K562 (cell line): ENCODE data around the gene UCKL1. TPM values are rescaled to one million over a fixed set of nuclear protein-coding genes. Genes with fewer than 3 reads are reported as not detected.

Experiments used
- ATAC-seq: fragments of 200-7000 bp; cut with Tn5 transposase; 3 replicates; pipeline ENCODE4 v1.9.1; 2020; ENCODE audit warnings: moderate library complexity
- BruUV-seq: library from RNA; stranded (reverse); fragments of 400-500 nt; replicated peaks from 2 replicates; lab custom pipeline; 2021; lab: Mats Ljungman, UMichigan
- CTCF ChIA-PET: fragments of 300-600 bp; formaldehyde crosslinking; extraction: SDS; loops from one replicate; lab custom pipeline; 2021; ENCODE audit warnings: low intra/inter-chr PET ratio; lab: Yijun Ruan, JAX
- POLR2A ChIA-PET: fragments of 300-600, 350-650 bp; sonication (Branson Sonifier 250); formaldehyde crosslinking; extraction: SDS; loops from one replicate; lab custom pipeline; 2021; ENCODE audit warnings: antibody characterized with exemption, inconsistent platforms; lab: Yijun Ruan, JAX
- DNase-seq, 4 experiments: peaks; one replicate each; pipeline versions ENCODE4 v3.0.0 to v3.0.0-alpha.2; 2011 to 2018; ENCODE audit warnings: low spot score in 3 of 4, mixed read lengths in 3 of 4; ENCODE audit errors: extremely low read depth in 1 of 4
- FAIRE-seq: peaks from 2 replicates; lab custom pipeline; 2011; peaks lifted over from hg19 to GRCh38; lab: Jason Lieb, UNC
- H2AFZ ChIP-seq: 2 replicates; pipeline ENCODE4 v1.6.0; 2011; ENCODE audit warnings: low read depth, low read length, control low read depth, inconsistent platforms
- H3K27ac ChIP-seq: fragments of 200-600 bp; 3 replicates; pipeline ENCODE4 v1.8.0; 2011; ENCODE audit warnings: low read depth, mild to moderate bottlenecking, control low read depth, inconsistent platforms, low read length, moderate library complexity, mixed read lengths; ENCODE audit errors: extremely low read depth
- H3K27me3 ChIP-seq, 2 experiments: fragments of 300-600 bp in 1 of 2; 2 replicates in 1 of 2; 3 replicates in 1 of 2; pipeline versions ENCODE4 v1.6.0 to v1.8.0; 2011; ENCODE audit warnings: inconsistent platforms in 2 of 2, low read length in 2 of 2, mild to moderate bottlenecking in 1 of 2, mixed read lengths in 1 of 2, moderate library complexity in 1 of 2; ENCODE audit not compliant: control insufficient read depth in 2 of 2, insufficient read depth in 2 of 2
- H3K36me3 ChIP-seq: fragments of 300-600 bp; 3 replicates; pipeline ENCODE4 v1.8.0; 2011; ENCODE audit warnings: mild to moderate bottlenecking, low read length, inconsistent platforms; ENCODE audit not compliant: control insufficient read depth, insufficient read depth
- H3K4me1 ChIP-seq, 2 experiments: fragments of 200-600 bp in 1 of 2; replicated peaks in 1 of 2; 2 replicates in 1 of 2; 3 replicates in 1 of 2; pipeline versions ENCODE4 v1.5.1 to v1.8.0; 2011; ENCODE audit warnings: inconsistent platforms in 2 of 2, low read length in 2 of 2, mild to moderate bottlenecking in 1 of 2, mixed read lengths in 1 of 2, moderate library complexity in 1 of 2; ENCODE audit not compliant: control insufficient read depth in 2 of 2, insufficient read depth in 2 of 2
- H3K4me2 ChIP-seq: 2 replicates; pipeline ENCODE4 v1.6.1; 2011; ENCODE audit warnings: low read length, control low read depth, inconsistent platforms, mixed read lengths; ENCODE audit not compliant: insufficient read depth
- H3K4me3 ChIP-seq: fragments of 200-600 bp; sonication (generic), shearing (Covaris generic); 2 replicates; pipeline ENCODE4 v1.5.1; 2016; ENCODE audit warnings: control low read depth, inconsistent platforms
- H3K79me2 ChIP-seq: fragments of 200-600 bp; 3 replicates; pipeline ENCODE4 v1.8.0; 2011; ENCODE audit warnings: low read length, inconsistent platforms; ENCODE audit not compliant: control insufficient read depth, insufficient read depth
- H3K9ac ChIP-seq, 2 experiments: 2 replicates each; pipeline versions ENCODE4 v1.6.0 to v1.6.1; 2011; ENCODE audit warnings: low read depth in 2 of 2, low read length in 2 of 2, control low read depth in 1 of 2, inconsistent platforms in 1 of 2, mild to moderate bottlenecking in 1 of 2, mixed read lengths in 1 of 2; ENCODE audit not compliant: insufficient read depth in 1 of 2
- H3K9me1 ChIP-seq: one replicate; pipeline ENCODE4 v1.6.0; 2011; ENCODE audit warnings: inconsistent platforms, mild to moderate bottlenecking, low read length, moderate library complexity; ENCODE audit not compliant: control insufficient read depth, insufficient read depth
- H3K9me3 ChIP-seq: replicated peaks from 2 replicates; pipeline ENCODE4 v1.5.1; 2011; ENCODE audit warnings: low read depth, low read length, inconsistent platforms; ENCODE audit not compliant: control insufficient read depth, insufficient read depth
- H4K20me1 ChIP-seq: replicated peaks from 2 replicates; pipeline ENCODE4 v1.6.1; 2011; ENCODE audit warnings: low read length, inconsistent platforms, mixed read lengths; ENCODE audit not compliant: control insufficient read depth, insufficient read depth
- CSDE1 ChIP-seq, 2 experiments: fragments of 450-650 bp; IDR thresholded peaks; 2 replicates each; pipeline ENCODE4 v1.6.1; 2016; ENCODE audit warnings: mild to moderate bottlenecking in 1 of 2
- HDAC2 ChIP-seq: fragments of 450-650 bp; IDR thresholded peaks from 2 replicates; pipeline ENCODE4 v1.6.1; 2016; ENCODE audit warnings: mild to moderate bottlenecking
- HMGN3 ChIP-seq: IDR thresholded peaks from 2 replicates; pipeline ENCODE4 v1.6.1; 2011; ENCODE audit warnings: borderline replicate concordance, low read depth, mild to moderate bottlenecking, mixed read lengths, low read length; ENCODE audit not compliant: insufficient read length; ENCODE audit errors: extremely low read depth
- IRF9 ChIP-seq: fragments of 450-650 bp; IDR thresholded peaks from 2 replicates; pipeline ENCODE4 v1.6.1; 2016; ENCODE audit warnings: missing biosample characterization, missing genetic modification characterization
- KHSRP ChIP-seq: fragments of 450-650 bp; IDR thresholded peaks from 2 replicates; pipeline ENCODE4 v1.6.1; 2017
- KLF10 ChIP-seq: fragments of 250-450 bp; sonication (Bioruptor Pico); IDR thresholded peaks from 2 replicates; pipeline ENCODE4 v1.6.1; 2021; ENCODE audit warnings: matching md5 sums
- KLF16 ChIP-seq: IDR thresholded peaks from 2 replicates; pipeline ENCODE4 v1.6.1; 2016; ENCODE audit warnings: antibody characterized with exemption
- MECOM ChIP-seq: fragments of 250-450 bp; sonication (Bioruptor Pico); IDR thresholded peaks from 2 replicates; pipeline ENCODE4 v1.8.0; 2022; ENCODE audit warnings: inconsistent platforms
- MLX ChIP-seq, 2 experiments: fragments of 450-650 bp in 1 of 2; sonication (generic) in 1 of 2; formaldehyde crosslinking; conservative IDR thresholded peaks; 2 replicates each; pipeline versions ENCODE4 v1.4.0 to v1.8.1; 2020 to 2022; ENCODE audit warnings: mild to moderate bottlenecking in 1 of 2, missing genetic modification reagents in 1 of 2
- NFATC3 ChIP-seq: fragments of 450-650 bp; IDR thresholded peaks from 2 replicates; pipeline ENCODE4 v1.6.1; 2017; ENCODE audit warnings: mild to moderate bottlenecking
- POLR2G ChIP-seq: fragments of 200-400 bp; formaldehyde crosslinking; IDR thresholded peaks from 2 replicates; pipeline ENCODE4 v1.6.1; 2017; ENCODE audit warnings: low read depth, mild to moderate bottlenecking, antibody characterized with exemption, low read length, moderate library complexity
- PURB ChIP-seq: sonication (generic); formaldehyde crosslinking; IDR thresholded peaks from 2 replicates; pipeline ENCODE4 v1.9.0; 2021; ENCODE audit warnings: low read depth, mild to moderate bottlenecking, missing genetic modification reagents
- TEAD4 ChIP-seq, 2 experiments: sonication (generic) in 1 of 2; formaldehyde crosslinking in 1 of 2; IDR thresholded peaks; 2 replicates each; pipeline versions ENCODE4 v1.6.1 to v1.8.0; 2012 to 2022; ENCODE audit warnings: borderline replicate concordance in 1 of 2, inconsistent platforms in 1 of 2, low read length in 1 of 2, mild to moderate bottlenecking in 1 of 2, missing genetic modification reagents in 1 of 2
- ZNF23 ChIP-seq: fragments of 250-450 bp; sonication (Bioruptor Pico); IDR thresholded peaks from 2 replicates; pipeline ENCODE4 v1.4.0; 2020; ENCODE audit warnings: mild to moderate bottlenecking
- WGBS: fragments of 100-300 bp; shearing (Covaris generic); methylation state at CpG from one replicate; pipeline ENCODE4 v1.1.6; 2016; ENCODE audit warnings: low coverage, mixed read lengths; ENCODE audit not compliant: insufficient coverage; ENCODE audit errors: missing lambda C conversion rate; 5-methylcytosine and 5-hydroxymethylcytosine counted together
- in situ Hi-C: fragments of 300-500 bp; cut with MboI; formaldehyde crosslinking; loops from 4 replicates; pipeline ENCODE4 v1.15.0; 2018; ENCODE audit warnings: inconsistent platforms, mixed read lengths
- intact Hi-C: fragments of 100-400 bp; cut with micrococcal nuclease; formaldehyde crosslinking; loops from 2 replicates; pipeline ENCODE4 v1.14.2; 2022
- polyA plus RNA-seq, 8 experiments: library from polyadenylated mRNA; depleted of rRNA in 4 of 8; stranded (reverse) in 5 of 8; unstranded in 3 of 8; fragments of >200 nt; fragmentation: Nextera tagmentation in 2 of 8; fragmentation: Illumina TruSeq in 1 of 8; extraction: Ambion mirVana in 2 of 8; extraction: Trizol in 1 of 8; gene quantifications; 2 replicates each; pipeline versions ENCODE4 v1.2.1 to v1.2.3, GENCODE V29; 2011 to 2014; ENCODE audit warnings: inconsistent platforms in 1 of 8, missing spikeins in 1 of 8
- total RNA-seq, 7 experiments: library from RNA; depleted of rRNA in 6 of 7; stranded (reverse); fragments of >200 nt in 6 of 7; fragmentation: Illumina TruSeq in 2 of 7; extraction: Trizol in 2 of 7; gene quantifications; 2 replicates each; pipeline versions ENCODE4 v1.2.1 to v1.2.3, GENCODE V29; 2011 to 2021; ENCODE audit warnings: low replicate concordance in 1 of 7

The UCKL1 gene
- total and polyA plus RNA-seq, 9 of the 15 experiments (the other 6 are each of a cell fraction or from before 2014, with no cell fraction given), result 3.1 to 52.8 (median 24.2) TPM

GRCh38 chr20:63966172-63966943 lies 10.1 kb upstream of the UCKL1 start:
- FAIRE-seq, result no peak
- BruUV-seq, result no TSS peak
- no peak for ATAC-seq
- DNase-seq, result no peak
- no peak overlapping the region for H3K27ac ChIP-seq
- in situ Hi-C loops, result no loop called here
- ChIA-PET POLR2A (interaction anchor here (0.5 to 1.7 kb wide), 3 partner anchors 11 to 506 kb away, joined by 3 to 9 read pairs (median 4); partner anchors contain the start of gene UCKL1), CTCF (no interaction called here)
- no peaks in the 10 kb centered on the region for H4K20me1 ChIP-seq
- TF ChIP-seq POLR2G (0 out of 2 replicates have a peak, but pooled peaks have one; percentile 27), KHSRP (no peak)
- WGBS, result 97% methylated on average over 23 of the region's 27 CpGs
- peaks cover 21% of the 10 kb centered on the region for H3K79me2 ChIP-seq
- H3K27me3 ChIP-seq, result no peaks in the 10 kb centered on the region
- H3K9me1 ChIP-seq, result no peaks in the 10 kb centered on the region
- H3K4me2 ChIP-seq, result no peak overlapping the region
- H3K4me3 ChIP-seq, result no peak overlapping the region
- no peaks in the 10 kb centered on the region for H3K9me3 ChIP-seq
- intact Hi-C loops, result no loop called here
- no peak overlapping the region for H2AFZ ChIP-seq
- peaks cover 10 to 51% of the 10 kb centered on the region in 2 experiments for H3K4me1 ChIP-seq
- peaks cover 60% of the 10 kb centered on the region; the same call in 2 of the 3 replicates for H3K36me3 ChIP-seq
- peak overlapping the region in 1 of 2 experiments; percentile 45; a peak in 2 of 4 replicates for H3K9ac ChIP-seq

GRCh38 chr20:63964412-63964811 lies 8.2 kb upstream of the UCKL1 start:
- WGBS, result 97% methylated on average over 12 of the region's 16 CpGs
- Histone ChIP-seq H3K36me3 (peaks cover 71% of the 10 kb centered on the region; the same call in 2 of the 3 replicates), H3K27ac (no peak overlapping the region), H3K9me3 (no peaks in the 10 kb centered on the region), H3K9me1 (no peaks in the 10 kb centered on the region), H3K4me3 (no peak overlapping the region), H3K4me1 (peaks cover 7 to 52% of the 10 kb centered on the region in 2 experiments; a peak in 4 of 5 replicates), H3K27me3 (no peaks in the 10 kb centered on the region), H3K4me2 (no peak overlapping the region), H2AFZ (no peak overlapping the region), H3K9ac (peak overlapping the region in 1 of 2 experiments; percentile 17; a peak in 1 of 4 replicates), H3K79me2 (peaks cover 21% of the 10 kb centered on the region), H4K20me1 (no peaks in the 10 kb centered on the region)
- FAIRE-seq (no peak), ATAC-seq (no peak), DNase-seq (no peak)
- intact Hi-C loops, result no loop called here
- ChIA-PET CTCF (no interaction called here), POLR2A (no interaction called here)
- no TSS peak for BruUV-seq
- in situ Hi-C loops, result no loop called here
- TF ChIP-seq HDAC2, result no peak
- TF ChIP-seq KLF10 (CRISPR knock-in tag), result no peak
- TF ChIP-seq MECOM, result no peak
- TF ChIP-seq IRF9 (tag), result no peak
- no peak for TF ChIP-seq HMGN3
- no peak for TF ChIP-seq CSDE1 (IDR thresholded peaks at IDR 0.05)
- TF ChIP-seq NFATC3, result no peak
- TF ChIP-seq MLX (CRISPR knock-in tag; conservative IDR thresholded peaks at IDR 0.05), result no peak
- no peak for TF ChIP-seq TEAD4 (IDR thresholded peaks at IDR 0.05; ENCODE audit: low read length)
- TF ChIP-seq TEAD4 (CRISPR knock-in tag; IDR thresholded peaks at IDR 0.05; ENCODE audit: borderline replicate concordance), result no peak
- no peak for TF ChIP-seq PURB
- TF ChIP-seq KLF16, result no peak
- TF ChIP-seq ZNF23, result no peak
